ENCODE data around the gene ARAP3.
A peak's percentile ranks its signal among the peaks of the same experiment; 100 is the strongest.
"Not testable (repeated sequence)": the region's sequence is repeated elsewhere in the genome, so short reads cannot be mapped to it uniquely, and the experiment has no call there.

The ARAP3 gene

DNA sequence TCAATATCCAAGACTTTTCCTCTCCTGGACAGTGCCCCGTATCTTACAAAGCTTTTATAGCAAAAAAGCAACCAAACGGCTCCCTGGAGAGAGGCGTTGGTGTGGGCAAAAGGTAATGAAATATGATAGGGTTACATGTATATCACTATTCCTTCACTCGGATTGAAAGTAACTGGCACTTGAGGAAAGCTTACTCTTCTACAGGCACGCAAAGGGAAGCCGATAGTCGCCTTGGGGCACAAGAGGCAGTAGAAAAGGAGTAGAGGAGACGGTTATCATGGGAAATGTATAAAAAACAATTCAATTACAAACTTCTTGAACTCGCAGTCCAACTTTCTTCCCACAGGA lies 64.4 kb downstream of the ARAP3 start:
- peak; percentile 17 for DNase-seq (ENCODE audit: low spot score)

DNA sequence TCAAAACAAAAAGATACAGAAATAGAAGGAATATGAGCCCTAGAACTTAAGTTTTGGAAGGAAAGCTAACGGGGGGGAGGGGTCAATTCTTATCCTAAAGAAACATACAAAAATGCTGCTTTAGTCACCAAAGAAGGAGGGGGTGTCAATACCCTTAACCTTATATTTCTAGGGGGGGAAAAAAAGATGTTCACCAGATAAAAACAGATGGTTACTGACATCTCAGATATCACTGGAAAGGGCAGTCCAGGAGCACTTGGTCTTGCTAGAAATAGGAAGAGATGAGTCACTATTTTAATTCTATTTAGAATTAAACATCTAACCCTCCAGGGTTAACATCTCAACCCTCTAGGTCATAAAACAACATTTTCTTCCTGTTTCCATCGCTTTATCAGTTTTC lies 64.9 kb downstream of the ARAP3 start:
- DNase-seq (ENCODE audit: low spot score): peak; percentile 17

DNA sequence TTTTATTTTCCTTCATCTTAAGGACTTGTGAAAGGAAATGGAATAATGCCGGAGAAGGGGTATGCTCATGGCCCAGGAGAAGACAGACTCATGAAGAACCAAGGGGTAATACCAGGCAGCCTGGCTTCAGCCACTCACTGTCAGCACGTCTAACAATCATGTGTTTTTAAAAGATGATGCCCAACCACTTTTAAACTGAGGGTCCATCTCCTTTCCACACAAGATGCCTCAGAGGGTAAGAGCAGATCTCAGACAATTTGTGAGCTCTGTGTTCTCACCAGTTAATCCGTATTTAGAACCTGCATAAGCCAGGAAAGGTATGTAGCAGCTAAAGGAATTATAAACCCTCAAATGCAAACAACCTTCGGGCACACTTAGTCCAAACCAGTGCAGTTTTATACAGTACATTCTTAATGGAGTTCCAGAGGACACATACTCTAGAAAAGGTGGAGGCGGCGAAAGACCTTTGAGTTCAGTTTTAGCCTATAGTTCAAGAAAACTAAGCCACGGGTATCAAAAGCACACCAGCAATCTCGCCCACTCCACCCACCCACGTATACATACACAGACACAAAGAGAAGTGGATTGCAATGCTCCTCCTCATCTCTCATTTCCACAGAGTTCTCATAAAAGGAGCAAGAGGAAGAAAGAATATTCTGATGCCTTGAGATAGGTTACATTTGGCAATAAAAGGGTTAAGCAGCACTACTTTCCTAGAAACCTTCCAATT lies 65.9 kb downstream of the ARAP3 start:
- no peak for DNase-seq (ENCODE audit: low spot score)

DNA sequence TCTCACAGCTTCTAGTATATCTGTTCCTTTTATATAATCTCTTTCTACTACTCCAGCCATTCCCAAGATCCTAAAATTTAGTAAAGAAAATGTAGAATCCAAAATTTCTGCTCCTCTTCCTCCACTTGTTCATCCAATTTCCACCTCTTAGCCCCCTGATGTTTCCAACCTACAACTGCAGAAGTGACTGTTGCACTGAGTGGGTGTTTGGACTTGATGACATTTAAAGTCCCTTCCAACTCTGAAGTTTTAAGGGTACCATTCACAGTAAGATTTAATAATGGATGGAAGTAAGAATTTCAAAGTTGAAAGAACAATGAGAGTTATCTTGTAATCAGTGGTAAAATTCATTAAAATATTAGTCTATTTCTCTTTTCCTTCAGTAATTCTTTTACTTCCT lies 68.7 kb downstream of the ARAP3 start:
- DNase-seq (ENCODE audit: low spot score): no peak

DNA sequence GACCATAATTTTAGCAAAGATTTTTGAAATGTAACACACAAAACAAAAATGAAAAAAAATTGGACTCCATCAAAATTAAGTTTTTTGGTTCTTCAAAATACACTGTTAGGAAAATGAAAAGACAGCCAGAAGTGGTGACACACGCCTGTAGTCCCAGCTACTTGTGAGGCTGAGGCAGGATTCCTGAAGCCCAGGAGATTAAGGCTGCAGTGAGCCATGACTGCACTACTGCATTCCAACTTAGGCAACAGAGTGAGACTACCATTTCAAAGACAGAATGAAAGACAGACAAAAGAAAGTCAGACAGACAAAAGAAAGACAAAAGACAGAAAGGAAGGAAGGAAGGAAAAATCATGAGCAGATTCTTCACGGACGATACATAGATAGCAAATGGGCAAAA lies 70.7 kb downstream of the ARAP3 start:
- DNase-seq (ENCODE audit: low spot score): no peak

DNA sequence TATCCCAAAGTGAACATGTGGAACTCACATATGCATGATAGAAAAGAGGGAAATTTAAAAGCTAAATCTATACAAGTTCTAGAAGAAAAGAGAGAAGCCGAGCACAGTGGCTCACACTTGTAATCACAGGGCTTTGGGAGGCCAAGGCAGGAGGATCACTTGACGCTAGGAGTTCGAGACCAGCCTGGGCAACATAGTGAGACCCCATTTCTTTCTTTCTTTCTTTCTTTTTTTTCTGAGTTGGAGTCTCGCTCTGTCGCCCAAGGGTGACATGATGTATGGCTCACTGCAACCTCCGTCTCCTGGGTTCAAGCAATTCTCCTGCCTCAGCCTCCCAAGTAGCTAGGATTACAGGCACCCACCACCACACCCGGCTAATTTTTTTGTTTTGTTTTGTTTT lies 72.1 kb downstream of the ARAP3 start:
- not testable (repeated sequence) for DNase-seq (ENCODE audit: low spot score)

DNA sequence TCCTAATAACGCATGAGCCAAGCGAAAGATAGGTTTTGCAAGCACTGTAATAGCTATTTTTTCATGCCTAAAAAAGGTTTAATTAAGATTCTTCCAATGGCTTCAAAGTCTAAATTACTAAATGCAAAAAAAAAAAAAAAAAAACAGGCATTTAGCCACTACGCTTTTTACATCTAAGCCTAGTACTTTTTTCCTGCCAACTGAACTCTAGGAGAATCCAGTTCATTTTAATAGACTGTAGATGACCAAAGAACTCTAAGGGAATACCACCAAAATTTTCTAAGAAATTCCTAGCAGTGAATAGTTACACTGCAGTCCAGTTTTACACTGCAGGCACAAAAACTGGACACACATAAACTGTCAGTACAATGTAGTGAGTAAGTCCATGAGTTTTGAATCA lies 73.0 kb downstream of the ARAP3 start:
- DNase-seq (ENCODE audit: low spot score): no peak

DNA sequence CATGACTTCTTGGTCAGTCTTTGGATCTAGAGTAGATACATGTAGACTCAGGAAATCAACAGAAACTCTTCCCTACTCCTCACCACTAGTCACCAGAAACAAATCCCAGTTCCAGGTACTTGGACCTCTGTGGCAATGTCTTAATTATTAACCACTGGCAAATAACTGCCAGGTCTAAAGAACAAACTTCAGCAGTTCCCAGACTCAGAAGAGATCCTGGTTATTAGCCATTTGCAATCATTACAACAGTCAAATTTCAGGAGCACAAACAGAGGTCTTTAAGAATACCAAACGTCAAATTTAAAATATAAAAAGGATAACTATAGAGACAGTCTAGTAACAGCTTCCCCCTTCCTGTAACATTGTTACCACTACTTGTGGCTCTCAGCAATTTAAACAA lies 73.5 kb downstream of the ARAP3 start:
- DNase-seq (ENCODE audit: low spot score): no peak

DNA sequence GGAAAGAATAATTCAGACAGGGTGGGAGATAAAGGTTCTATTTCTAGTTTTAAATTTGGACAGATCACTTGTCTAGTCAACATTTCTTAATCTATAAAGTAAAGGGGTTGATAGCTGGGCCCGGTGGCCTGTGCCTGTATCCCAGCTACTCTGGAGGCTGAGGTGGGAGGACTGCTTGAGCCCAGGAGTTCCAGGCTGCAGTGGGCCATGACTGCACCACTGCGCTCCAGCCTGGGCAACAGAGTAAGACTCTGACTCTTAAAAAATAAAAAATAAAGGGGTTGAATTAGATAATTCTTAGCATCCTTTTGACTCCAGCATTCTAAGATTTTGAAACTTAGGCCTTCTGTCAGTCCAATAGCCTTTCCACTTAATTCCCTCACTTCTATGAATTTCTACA lies 74.0 kb downstream of the ARAP3 start:
- DNase-seq (ENCODE audit: low spot score): no peak

DNA sequence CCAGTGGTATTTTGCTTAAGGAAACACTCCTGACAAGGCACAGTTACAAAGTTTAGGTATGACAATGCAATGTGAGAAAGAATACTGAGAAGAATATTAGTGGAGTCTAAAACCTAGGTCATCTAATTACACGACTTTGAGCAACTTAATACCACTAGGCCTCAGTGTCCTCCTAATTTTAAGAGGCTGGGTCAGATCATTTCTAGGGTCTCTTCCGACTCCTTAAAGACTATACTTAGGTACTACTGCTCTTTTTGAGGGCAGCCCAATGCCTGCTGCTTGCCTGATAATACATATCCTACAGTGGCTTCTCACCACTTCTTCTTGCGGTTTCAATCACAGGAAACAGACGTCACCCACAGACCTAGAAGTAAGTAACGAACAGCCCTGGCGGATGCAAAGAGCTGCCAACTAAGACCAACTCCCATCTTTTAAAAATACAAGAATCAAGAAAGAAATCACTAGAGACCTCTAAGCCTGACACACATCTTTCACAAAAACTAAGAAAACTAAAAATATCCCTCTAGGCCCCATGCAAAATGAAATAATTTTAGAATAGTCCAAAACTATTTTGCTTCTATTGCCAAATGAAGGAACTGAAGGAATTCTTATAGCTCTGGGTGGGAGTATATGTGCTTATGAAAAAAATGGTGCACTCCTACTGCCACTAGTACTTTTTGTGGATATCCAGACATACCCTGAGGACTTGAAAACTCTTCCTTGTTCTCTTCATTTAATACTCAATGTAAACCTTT lies 76.3 kb downstream of the ARAP3 start:
- peak; percentile 76 for DNase-seq (ENCODE audit: low spot score)

DNA sequence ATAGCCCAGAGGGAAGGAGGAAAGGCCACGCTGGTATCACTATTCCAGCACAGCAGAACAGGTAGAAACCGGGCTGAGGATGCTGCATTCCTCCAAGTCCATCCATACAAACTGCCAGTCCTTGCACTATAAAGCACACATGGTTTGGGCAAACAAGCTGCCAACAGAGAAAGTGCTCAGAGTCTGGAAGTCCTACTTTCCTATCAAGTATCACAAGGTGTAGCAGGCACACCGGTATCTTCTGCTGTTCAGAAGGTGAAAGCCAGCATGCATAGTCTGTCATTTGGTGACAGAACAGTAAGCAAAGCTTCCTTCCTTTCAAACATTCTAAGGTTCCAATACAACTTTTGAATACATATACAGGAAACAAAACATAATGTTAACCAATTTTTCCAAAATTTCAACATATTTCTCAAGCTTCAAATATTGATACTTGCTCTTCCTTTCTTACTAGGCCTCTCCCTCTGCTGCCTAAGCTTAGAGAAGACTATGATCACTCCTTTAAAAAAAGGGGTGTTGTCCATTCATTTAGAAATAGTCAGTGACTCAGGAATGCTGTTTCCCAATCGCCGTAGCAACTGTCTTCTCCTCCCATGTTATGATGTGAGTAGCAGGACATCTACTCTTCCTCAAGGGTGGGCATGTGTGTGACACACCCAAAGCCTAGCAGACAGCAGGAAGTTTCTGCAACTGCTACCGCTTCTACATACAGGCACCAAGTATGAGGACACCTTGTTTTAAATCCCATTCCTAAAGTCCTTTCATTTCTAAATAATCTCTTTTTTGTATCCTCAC lies 77.9 kb downstream of the ARAP3 start:
- peak; percentile 83 for DNase-seq (ENCODE audit: low spot score)

Measured in kidney capillary endothelial cell (primary cell).